ENCODE measurements around the gene KREMEN2.

DNA sequence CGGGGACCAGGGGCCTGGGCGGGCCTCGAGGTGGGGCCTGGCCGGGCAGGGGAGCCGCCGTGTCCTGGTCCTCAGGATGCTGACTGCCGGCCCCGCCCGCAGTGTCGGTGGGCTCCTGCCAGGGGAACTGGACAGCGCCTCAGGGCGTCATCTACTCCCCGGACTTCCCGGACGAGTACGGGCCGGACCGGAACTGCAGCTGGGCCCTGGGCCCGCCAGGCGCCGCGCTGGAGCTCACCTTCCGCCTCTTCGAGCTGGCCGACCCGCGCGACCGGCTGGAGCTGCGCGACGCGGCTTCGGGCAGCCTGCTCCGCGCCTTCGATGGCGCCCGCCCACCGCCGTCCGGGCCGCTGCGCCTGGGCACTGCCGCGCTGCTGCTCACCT is 2.7 kb downstream of the KREMEN2 start:
- no peak for TF ChIP-seq POLR2A (IDR thresholded peaks at IDR 0.05; ENCODE audit: low read depth, low read length)
- TF ChIP-seq TAF1 (IDR thresholded peaks at IDR 0.05; ENCODE audit: low read depth, low read length): no peak
- TF ChIP-seq POLR2AphosphoS5 (IDR thresholded peaks at IDR 0.05; ENCODE audit: low read depth, low read length): no peak
- no peak for TF ChIP-seq POU2F2 (IDR thresholded peaks at IDR 0.05; ENCODE audit: low read depth, low read length)
- TF ChIP-seq SPI1 (IDR thresholded peaks at IDR 0.05; ENCODE audit: low read depth, low read length): no peak
- TF ChIP-seq PAX5 (IDR thresholded peaks at IDR 0.05; ENCODE audit: insufficient read depth, low read length, severe bottlenecking): no peak

All from GM12891 (cell line).